T-helper 17 cell (primary cell): ENCODE results near the gene TBC1D13. TPM values are rescaled to one million over a fixed set of nuclear protein-coding genes. Genes with fewer than 3 reads are reported as not detected.
A peak's percentile ranks its signal among the peaks of the same experiment; 100 is the strongest.
"Not testable (repeated sequence)": the region's sequence is repeated elsewhere in the genome, so short reads cannot be mapped to it uniquely, and the experiment has no call there.

Experiments used
- ATAC-seq: fragments of 150-1000 bp; cut with Tn5 transposase; 2 replicates; pipeline ENCODE4 v1.10.0; 2021; ENCODE audit warnings: mild to moderate bottlenecking, moderate library complexity
- DNase-seq, 3 donors: peaks; one replicate each; pipeline versions ENCODE4 v3.0.0 to v3.0.0-alpha.2; 2020 to 2021
- H3K9me3 ChIP-seq: one replicate; pipeline ENCODE4 v1.7.0; 2013; ENCODE audit warnings: low read length, mild to moderate bottlenecking; ENCODE audit not compliant: control insufficient read depth, poor library complexity, severe bottlenecking
- H3K27ac Mint-ChIP-seq: one replicate; pipeline ENCODE4 v1.8.0; 2022; ENCODE audit warnings: mild to moderate bottlenecking, moderate library complexity, mixed read lengths
- H3K27me3 Mint-ChIP-seq: one replicate; pipeline ENCODE4 v1.8.0; 2022; ENCODE audit warnings: mixed read lengths
- H3K36me3 Mint-ChIP-seq: one replicate; pipeline ENCODE4 v1.8.0; 2022; ENCODE audit warnings: low read depth, mixed read lengths
- H3K4me1 Mint-ChIP-seq: one replicate; pipeline ENCODE4 v1.8.0; 2022; ENCODE audit warnings: mild to moderate bottlenecking, mixed read lengths
- H3K4me3 Mint-ChIP-seq: one replicate; pipeline ENCODE4 v1.8.0; 2022; ENCODE audit warnings: mild to moderate bottlenecking, moderate library complexity, mixed read lengths
- total RNA-seq, 4 donors: library from RNA in 2 of 4; stranded (reverse) in 2 of 4; gene quantifications; one replicate each; pipeline ENCODE4 v1.2.3 and lab custom pipeline; 2022 to 2026

TBC1D13 gene
- total RNA-seq, 2 donors from 2014 or later = 21.6 to 30.8 TPM

DNA sequence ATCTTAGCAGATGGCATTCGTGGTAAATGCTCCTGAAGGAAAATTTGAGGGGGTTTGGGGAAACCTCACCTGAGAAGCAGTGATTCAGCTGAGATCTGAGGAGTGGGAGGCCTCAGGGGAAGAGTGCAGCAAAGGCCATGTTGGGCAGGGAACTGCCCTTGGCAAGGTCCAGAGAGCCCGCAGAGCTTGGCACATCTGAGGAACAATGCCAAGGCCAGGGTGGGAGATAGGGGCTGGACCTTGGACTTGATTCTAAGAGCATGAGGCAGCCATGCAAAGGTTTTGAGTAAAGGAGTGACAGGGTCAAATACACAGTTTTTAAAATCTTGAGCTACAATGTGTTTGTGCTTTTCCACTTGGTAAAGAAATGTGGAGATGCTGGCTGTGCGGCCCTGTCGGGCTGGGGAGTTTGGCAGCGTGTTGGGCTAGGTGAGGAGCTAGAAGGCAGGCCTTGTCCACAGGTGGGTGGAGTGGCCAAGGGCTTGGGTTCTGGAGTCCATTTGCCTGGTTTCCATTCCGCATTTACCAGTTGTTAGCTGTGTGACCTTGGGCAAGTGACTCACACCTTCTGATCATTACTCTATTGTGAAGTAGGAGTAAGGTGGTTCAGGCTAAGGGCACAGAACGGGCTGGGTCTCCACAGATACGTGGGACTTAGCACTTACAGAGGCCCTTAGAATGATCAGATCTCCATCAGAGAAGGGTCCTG lies 6.1 kb downstream of the TBC1D13 start:
- H3K4me3 Mint-ChIP-seq = no peak overlapping the region
- peaks cover 21% of the 10 kb centered on the region for H3K4me1 Mint-ChIP-seq
- H3K27me3 Mint-ChIP-seq = no peaks in the 10 kb centered on the region
- peak overlapping the region; percentile 43 for H3K27ac Mint-ChIP-seq
- H3K36me3 Mint-ChIP-seq = peaks cover 4% of the 10 kb centered on the region
- ATAC-seq (no peak), DNase-seq (no peak)
- no peaks in the 10 kb centered on the region for H3K9me3 ChIP-seq

DNA sequence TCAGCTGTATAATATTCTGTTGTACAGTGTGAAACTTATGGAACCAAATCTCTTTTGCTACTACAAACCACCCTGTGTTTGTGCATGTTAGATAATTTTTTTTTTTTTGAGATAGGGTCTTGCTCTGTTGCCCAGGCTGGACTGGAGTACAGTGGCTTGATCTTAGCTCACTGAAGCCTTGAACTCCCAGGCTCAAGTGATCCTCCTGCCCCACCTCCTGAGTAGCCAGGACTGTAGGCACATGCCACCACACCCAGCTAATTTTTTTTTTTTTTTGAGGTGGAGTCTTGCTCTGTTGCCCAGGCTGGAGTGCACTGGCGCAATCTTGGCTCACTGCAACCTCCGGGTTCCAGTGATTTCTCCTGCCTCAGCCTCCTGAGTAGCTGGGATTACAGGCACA lies 7.9 kb downstream of the TBC1D13 start:
- DNase-seq, H3K36me3 Mint-ChIP-seq, H3K27me3 Mint-ChIP-seq, ATAC-seq, H3K4me3 Mint-ChIP-seq, H3K9me3 ChIP-seq, H3K27ac Mint-ChIP-seq: not testable (repeated sequence)
- peaks cover 17% of the 10 kb centered on the region for H3K4me1 Mint-ChIP-seq

DNA sequence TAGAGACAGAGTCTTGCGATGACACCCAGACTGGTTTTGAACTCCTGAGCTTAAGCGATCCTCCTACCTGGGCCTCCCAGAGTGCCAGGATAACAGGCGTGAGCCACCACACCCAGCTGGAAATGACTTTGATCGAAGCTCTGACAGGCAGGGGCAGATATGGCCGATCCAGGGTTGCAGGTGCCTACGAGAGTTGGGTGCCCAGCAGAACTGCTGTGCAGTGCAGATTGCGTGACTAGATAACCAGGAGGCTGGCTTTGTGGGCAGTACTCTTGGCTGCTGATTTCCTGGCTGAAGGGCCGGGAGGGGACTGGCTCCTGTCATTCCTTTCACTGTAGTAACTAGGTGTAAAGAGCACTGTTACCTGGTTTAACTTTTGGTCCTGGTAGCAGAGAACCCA lies 11.8 kb downstream of the TBC1D13 start:
- Mint-ChIP-seq H3K27ac (no peak overlapping the region), H3K27me3 (no peaks in the 10 kb centered on the region), H3K36me3 (peaks cover 4% of the 10 kb centered on the region), H3K4me1 (peaks cover 3% of the 10 kb centered on the region), H3K4me3 (no peak overlapping the region)
- no peak for ATAC-seq
- H3K9me3 ChIP-seq = no peaks in the 10 kb centered on the region
- no peak for DNase-seq

DNA sequence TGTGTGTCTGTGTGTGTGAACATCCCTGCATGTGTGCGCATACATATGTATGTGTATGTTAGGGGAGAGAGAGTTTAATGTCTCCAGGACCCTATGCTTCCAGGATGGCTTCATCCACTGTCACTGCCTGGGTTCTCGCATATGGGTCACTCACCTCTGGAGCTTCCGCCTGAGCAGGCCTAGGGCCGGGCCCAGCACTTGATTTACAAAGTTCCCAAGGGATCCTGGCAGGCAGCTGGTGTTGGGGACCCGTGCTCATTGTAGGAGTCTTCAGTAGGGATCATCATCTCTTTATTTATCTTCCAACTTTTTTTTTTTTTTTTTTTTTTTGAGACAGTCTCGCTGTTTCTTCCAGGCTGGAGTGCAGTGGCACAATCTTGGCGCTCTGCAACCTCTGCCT lies 13.0 kb downstream of the TBC1D13 start:
- DNase-seq (no peak), ATAC-seq (no peak)
- peaks cover 2% of the 10 kb centered on the region for H3K4me1 Mint-ChIP-seq
- no peak overlapping the region for H3K27ac Mint-ChIP-seq
- H3K9me3 ChIP-seq = no peaks in the 10 kb centered on the region
- peaks cover 4% of the 10 kb centered on the region for H3K36me3 Mint-ChIP-seq
- H3K27me3 Mint-ChIP-seq = no peaks in the 10 kb centered on the region
- H3K4me3 Mint-ChIP-seq = no peak overlapping the region

DNA sequence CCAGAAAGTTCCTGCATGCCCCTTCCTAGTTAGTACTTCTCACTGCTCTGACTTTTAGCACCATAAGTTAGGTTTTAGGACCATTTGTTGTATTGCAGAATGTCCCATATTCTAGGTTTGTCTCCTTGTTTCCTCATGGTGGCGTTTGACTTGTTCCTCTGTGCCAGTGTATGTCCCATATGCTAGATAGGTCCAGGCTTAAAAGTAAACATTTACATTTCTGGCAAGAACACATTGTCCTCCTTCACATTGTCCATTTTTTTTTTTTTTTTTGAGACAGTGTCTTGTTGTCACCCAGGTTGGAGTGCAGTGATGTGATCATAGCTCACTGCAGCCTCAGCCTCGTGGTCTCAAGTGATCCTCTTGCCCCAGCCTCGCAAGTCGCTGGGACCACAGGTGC lies 15.4 kb downstream of the TBC1D13 start:
- no peaks in the 10 kb centered on the region for H3K9me3 ChIP-seq
- no peaks in the 10 kb centered on the region for H3K27me3 Mint-ChIP-seq
- peaks cover 4% of the 10 kb centered on the region for H3K36me3 Mint-ChIP-seq
- no peak overlapping the region for H3K27ac Mint-ChIP-seq
- DNase-seq (no peak), ATAC-seq (no peak)
- peaks cover 2% of the 10 kb centered on the region for H3K4me1 Mint-ChIP-seq
- no peak overlapping the region for H3K4me3 Mint-ChIP-seq

DNA sequence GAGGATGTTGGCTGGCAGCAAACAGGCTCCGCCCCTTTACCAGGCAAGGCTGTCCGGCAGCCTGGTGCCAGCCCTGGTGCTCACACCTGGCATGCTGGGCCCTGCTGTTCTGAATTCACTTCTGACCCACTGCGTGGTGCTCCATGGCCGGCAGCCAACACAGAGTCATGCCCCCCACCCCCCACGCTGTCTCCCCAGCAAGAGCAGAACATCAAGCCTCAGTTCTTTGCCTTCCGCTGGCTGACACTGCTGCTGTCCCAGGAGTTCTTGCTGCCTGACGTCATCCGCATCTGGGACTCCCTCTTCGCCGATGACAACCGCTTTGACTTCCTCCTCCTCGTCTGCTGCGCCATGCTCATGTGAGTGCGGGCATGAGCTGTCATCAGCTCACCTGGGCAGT lies 18.6 kb downstream of the TBC1D13 start:
- no peak for ATAC-seq
- no peak overlapping the region for H3K27ac Mint-ChIP-seq
- H3K9me3 ChIP-seq = no peaks in the 10 kb centered on the region
- H3K4me1 Mint-ChIP-seq = no peaks in the 10 kb centered on the region
- H3K27me3 Mint-ChIP-seq = no peaks in the 10 kb centered on the region
- no peak for DNase-seq
- no peak overlapping the region for H3K4me3 Mint-ChIP-seq
- peaks cover 3% of the 10 kb centered on the region for H3K36me3 Mint-ChIP-seq

DNA sequence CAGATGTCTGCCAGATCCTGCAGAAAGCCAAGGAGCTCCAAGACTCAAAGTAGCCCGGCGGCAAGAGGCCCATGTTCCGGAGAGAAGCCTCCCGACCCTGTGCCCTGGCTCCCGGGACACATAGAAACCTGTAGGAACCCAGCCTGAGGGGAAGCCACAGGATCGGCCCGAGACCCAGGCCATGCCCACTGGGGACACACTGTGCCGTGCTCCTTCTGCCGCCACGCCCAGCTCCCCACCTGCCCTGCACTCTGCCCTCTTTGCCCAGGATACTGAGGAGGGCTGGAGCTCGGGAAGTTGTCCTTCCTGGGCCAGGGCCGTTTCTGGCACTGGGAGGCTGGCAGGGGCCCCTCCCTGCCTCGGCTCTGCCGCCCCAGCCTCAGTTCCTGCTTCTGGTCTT lies 20.8 kb downstream of the TBC1D13 start:
- H3K4me1 Mint-ChIP-seq = no peaks in the 10 kb centered on the region
- no peak for DNase-seq
- ATAC-seq = no peak
- peaks cover 3% of the 10 kb centered on the region for H3K36me3 Mint-ChIP-seq
- H3K4me3 Mint-ChIP-seq = no peak overlapping the region
- H3K9me3 ChIP-seq = no peaks in the 10 kb centered on the region
- no peak overlapping the region for H3K27ac Mint-ChIP-seq
- H3K27me3 Mint-ChIP-seq = no peaks in the 10 kb centered on the region

DNA sequence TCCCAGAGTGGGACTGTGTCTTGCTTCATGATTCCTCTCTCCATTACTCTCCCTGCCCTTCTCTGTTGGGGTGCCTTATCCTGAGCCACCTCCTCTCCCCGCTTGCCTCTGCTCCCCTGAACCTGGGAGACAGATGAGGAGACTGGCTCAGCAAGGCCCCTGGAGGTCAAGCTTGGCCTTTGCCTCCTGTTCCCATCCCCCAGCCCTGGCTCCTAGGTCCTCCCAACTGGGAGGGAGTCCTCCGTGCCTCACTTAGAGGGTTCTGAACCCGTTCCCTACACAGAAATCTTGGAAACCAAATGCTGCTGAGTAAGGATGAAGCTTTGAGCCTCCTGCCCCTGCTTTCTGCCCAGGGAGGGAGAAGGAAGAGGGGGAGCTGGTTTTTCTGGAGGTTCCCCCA lies 21.5 kb downstream of the TBC1D13 start:
- ATAC-seq (no peak), DNase-seq (no peak)
- Mint-ChIP-seq H3K27me3 (no peaks in the 10 kb centered on the region), H3K27ac (no peak overlapping the region), H3K4me1 (no peaks in the 10 kb centered on the region), H3K36me3 (peaks cover 3% of the 10 kb centered on the region), H3K4me3 (no peak overlapping the region)
- no peaks in the 10 kb centered on the region for H3K9me3 ChIP-seq

DNA sequence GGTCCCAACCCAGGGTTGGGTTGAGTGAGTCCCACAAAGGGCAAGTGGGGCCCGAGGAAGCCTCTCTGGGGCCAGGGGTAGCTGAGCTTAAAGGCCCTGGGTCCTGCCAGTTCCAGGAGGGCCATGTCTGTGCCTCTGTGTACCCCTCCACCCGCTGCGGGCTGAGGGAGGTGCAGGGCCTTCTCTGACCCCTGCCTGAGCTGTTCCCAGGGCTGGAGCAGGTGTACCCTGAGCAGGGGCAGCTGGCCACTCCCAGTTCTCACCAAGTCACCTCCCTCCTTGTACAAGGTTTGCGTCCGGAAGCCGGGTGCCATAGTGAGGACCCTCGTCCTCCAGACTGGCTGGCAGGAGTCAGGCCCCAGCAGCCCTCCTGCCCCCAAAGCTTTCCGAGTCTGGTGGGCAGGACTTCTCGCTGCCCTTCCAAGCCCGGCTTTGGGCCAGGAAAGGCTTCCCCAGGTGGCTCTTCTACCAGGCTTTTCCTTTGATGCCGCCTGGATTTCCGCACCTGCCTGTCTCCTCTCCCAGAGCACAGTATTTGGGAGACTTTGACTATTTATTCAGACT lies 22.1 kb downstream of the TBC1D13 start:
- ATAC-seq = no peak
- peaks cover 3% of the 10 kb centered on the region for H3K36me3 Mint-ChIP-seq
- no peak overlapping the region for H3K27ac Mint-ChIP-seq
- H3K4me3 Mint-ChIP-seq = no peak overlapping the region
- no peaks in the 10 kb centered on the region for H3K27me3 Mint-ChIP-seq
- no peak for DNase-seq
- H3K9me3 ChIP-seq = no peaks in the 10 kb centered on the region
- no peaks in the 10 kb centered on the region for H3K4me1 Mint-ChIP-seq

DNA sequence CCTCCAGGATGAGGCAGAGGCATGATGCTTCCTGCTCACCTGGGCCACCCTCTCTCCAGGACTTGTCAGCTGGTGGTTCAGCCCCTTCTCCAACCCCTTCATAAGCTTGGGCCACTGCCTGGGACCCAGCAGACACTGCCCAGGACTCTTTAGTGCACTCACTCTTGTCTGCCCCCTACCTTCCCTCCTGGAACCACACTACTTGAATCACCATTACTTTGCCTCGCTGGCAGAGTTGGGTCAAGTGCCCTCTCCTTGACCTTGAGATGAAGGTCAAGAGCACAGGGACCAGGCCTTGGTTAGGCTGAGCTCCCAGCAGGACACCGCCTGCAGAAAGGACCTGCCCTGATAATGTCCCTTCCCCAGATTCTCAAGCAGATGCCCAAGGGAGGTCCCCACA lies 22.8 kb downstream of the TBC1D13 start:
- Mint-ChIP-seq H3K27me3 (no peaks in the 10 kb centered on the region), H3K36me3 (peaks cover 3% of the 10 kb centered on the region), H3K4me3 (no peak overlapping the region), H3K27ac (no peak overlapping the region), H3K4me1 (no peaks in the 10 kb centered on the region)
- H3K9me3 ChIP-seq = no peaks in the 10 kb centered on the region
- DNase-seq (no peak), ATAC-seq (no peak)

DNA sequence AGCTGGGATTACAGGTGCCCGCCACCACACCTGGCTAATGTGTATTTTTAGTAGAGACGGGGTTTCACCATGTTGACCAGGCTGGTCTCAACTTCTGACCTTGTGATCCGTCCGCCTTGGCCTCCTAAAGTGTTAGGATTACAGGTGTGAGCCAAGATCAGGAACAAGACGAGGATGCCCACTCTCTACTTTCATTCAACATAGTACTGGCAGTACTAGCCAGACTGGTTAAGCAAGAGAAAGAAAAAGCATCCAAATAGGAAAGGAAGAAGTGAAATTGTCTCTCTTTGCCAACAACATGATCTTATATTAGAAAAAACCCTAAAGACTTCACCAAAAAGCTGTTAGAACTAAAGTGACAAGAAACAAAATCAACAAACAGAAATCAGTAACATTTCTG lies 23.8 kb downstream of the TBC1D13 start:
- ATAC-seq = no peak
- H3K27ac Mint-ChIP-seq = peak overlapping the region; percentile 37
- peaks cover 3% of the 10 kb centered on the region for H3K36me3 Mint-ChIP-seq
- H3K9me3 ChIP-seq = no peaks in the 10 kb centered on the region
- no peaks in the 10 kb centered on the region for H3K4me1 Mint-ChIP-seq
- DNase-seq = no peak
- H3K27me3 Mint-ChIP-seq = no peaks in the 10 kb centered on the region
- H3K4me3 Mint-ChIP-seq = no peak overlapping the region

DNA sequence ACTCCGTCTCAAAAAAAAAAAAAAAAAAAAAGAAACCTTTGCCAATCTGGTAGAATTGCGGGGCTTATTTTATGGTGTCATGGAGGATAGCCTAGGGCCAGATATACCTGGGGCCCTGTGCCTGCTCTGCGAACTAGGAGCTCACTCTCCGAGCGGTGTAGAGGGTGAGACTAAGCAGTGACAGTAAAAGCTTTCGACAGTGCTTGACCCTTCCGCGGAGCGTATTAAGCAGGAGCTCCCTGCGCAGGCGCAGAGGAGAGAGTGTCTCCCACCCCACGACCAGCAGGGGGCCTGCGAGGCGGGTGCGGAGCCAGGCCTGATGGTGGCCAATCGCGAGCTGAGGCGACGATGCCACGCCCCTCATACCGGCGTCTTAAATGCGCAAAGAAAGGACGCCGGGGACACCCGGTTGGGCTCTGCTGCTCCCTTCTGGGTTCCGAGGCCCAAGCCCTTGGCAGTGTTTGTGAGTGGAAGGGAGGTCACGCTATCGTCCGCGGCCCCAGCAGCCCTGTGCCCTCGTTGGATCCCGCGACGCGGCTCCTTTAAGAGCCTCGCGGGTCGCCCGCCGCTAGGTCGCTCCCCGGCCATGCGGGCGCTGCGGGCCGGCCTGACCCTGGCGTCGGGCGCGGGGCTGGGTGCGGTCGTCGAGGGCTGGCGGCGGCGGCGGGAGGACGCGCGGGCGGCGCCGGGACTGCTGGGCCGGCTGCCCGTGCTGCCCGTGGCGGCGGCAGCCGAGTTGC lies 31.2 kb downstream of the TBC1D13 start, which contains the start of gene ENDOG:
TSS of gene ENDOG (plus strand) at position 402 of the 740 bp plus-strand sequence. CDS start at position 587, 185 bp downstream.
- peak; percentile 96 to 99 (median 96) for DNase-seq
- no peaks in the 10 kb centered on the region for H3K9me3 ChIP-seq
- Mint-ChIP-seq H3K4me3 (peak within 1 kb of the TSS; percentile 87), H3K4me1 (peaks cover 13% of the 10 kb centered on the region), H3K27ac (peak within 1 kb of the TSS; percentile 79), H3K36me3 (no peaks in the 10 kb centered on the region), H3K27me3 (no peaks in the 10 kb centered on the region)
- peak; percentile 96 for ATAC-seq

DNA sequence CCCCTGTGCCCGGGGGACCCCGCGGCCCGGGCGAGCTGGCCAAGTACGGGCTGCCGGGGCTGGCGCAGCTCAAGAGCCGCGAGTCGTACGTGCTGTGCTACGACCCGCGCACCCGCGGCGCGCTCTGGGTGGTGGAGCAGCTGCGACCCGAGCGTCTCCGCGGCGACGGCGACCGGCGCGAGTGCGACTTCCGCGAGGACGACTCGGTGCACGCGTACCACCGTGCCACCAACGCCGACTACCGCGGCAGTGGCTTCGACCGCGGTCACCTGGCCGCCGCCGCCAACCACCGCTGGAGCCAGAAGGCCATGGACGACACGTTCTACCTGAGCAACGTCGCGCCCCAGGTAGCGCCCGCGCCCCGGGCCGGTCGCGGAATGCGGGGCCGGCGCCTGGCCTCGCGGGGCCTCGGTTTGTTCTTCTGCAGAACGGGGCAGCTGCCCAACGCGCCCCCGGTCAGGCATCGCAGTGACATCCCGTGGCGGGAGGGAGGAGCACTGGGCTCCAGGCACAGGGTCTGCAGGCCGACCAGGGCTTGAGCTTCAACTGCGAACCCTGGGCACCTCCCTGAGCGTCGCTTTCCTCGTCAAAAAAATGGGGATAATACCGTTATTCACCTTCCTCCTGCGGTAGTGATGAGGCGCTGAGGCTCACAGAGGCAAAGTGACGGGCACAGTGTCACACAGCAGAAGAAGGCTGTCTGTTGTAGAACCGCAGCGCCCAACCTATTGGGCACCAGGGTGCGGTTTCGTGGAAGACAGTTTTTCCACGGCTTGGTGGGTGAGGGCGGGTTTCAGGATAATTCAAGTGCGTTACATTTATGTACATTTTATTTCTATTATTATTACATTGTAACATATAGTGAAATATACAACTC lies 32.0 kb downstream of the TBC1D13 start:
- no peak overlapping the region for H3K27ac Mint-ChIP-seq
- H3K36me3 Mint-ChIP-seq = no peaks in the 10 kb centered on the region
- H3K4me3 Mint-ChIP-seq = peak overlapping the region; percentile 80
- peaks cover 13% of the 10 kb centered on the region for H3K4me1 Mint-ChIP-seq
- ATAC-seq (peak; percentile 46), DNase-seq (peak; percentile 16 to 33 (median 27))
- no peaks in the 10 kb centered on the region for H3K27me3 Mint-ChIP-seq
- no peaks in the 10 kb centered on the region for H3K9me3 ChIP-seq
